NCI-H510A treated with DMSO at 0.1 percent for 48 hours (cell line): ENCODE measurements around the gene NPBWR2.

Source experiments
- DNase-seq: peaks from one replicate; lab custom pipeline; 2025; lab: John Stamatoyannopoulos, UW

Gene NPBWR2

GRCh38 chr20:64072498-64073063, 34.8 kb downstream of the NPBWR2 start:
- DNase-seq, result no peak

- no peak for DNase-seq
These were observed 35.7 kb downstream of the NPBWR2 start for GRCh38 chr20:64071341-64072332.

GRCh38 chr20:64070244-64070993, 36.9 kb downstream of the NPBWR2 start:
- DNase-seq, result no peak

- DNase-seq, result no peak
These were observed 37.6 kb downstream of the NPBWR2 start for GRCh38 chr20:64069614-64070243.

- DNase-seq, result no peak
These were observed 38.2 kb downstream of the NPBWR2 start for GRCh38 chr20:64069209-64069613.

- DNase-seq, result no peak
These were observed 38.8 kb downstream of the NPBWR2 start for GRCh38 chr20:64068386-64069208.

- DNase-seq, result no peak
These were observed 39.5 kb downstream of the NPBWR2 start for GRCh38 chr20:64067733-64068307.

GRCh38 chr20:64067005-64067632, 40.2 kb downstream of the NPBWR2 start:
- DNase-seq, result no peak

- DNase-seq, result no peak
These were observed 41.4 kb downstream of the NPBWR2 start for GRCh38 chr20:64065974-64066343.

- DNase-seq, result no peak
These were observed 42.0 kb downstream of the NPBWR2 start for GRCh38 chr20:64065062-64065973.

- DNase-seq, result no peak
These were observed 43.1 kb downstream of the NPBWR2 start for GRCh38 chr20:64064145-64064698.

GRCh38 chr20:64063389-64064144, 43.8 kb downstream of the NPBWR2 start:
- no peak for DNase-seq

GRCh38 chr20:64062596-64063388, 44.6 kb downstream of the NPBWR2 start, which contains the start of gene TCEA2:
Gene TCEA2 (plus strand): TSS chr20:64063198. CDS start chr20:64063313, 115 bp downstream.
- DNase-seq, result peak; percentile 93

- no peak for DNase-seq
These were observed 45.1 kb downstream of the NPBWR2 start for GRCh38 chr20:64062276-64062595.

GRCh38 chr20:64058536-64058935, 48.8 kb downstream of the NPBWR2 start:
- no peak for DNase-seq

GRCh38 chr20:64057628-64058498, 49.5 kb downstream of the NPBWR2 start:
- DNase-seq, result peak; percentile 50
